GM21717 (cell line): ENCODE results near the gene LSM2.
"Not testable (repeated sequence)": the region's sequence is repeated elsewhere in the genome, so short reads cannot be mapped to it uniquely, and the experiment has no call there.

Experiments used
- ATAC-seq: cut with Tn5 transposase; IDR thresholded peaks from one replicate; pipeline ENCODE4 v1.9.1; 2021; ENCODE audit warnings: mild to moderate bottlenecking, moderate library complexity; ENCODE audit not compliant: unreplicated experiment

LSM2 gene

GRCh38 chr6:31827286-31828079 lies 20.7 kb upstream of the LSM2 start, which contains the start of gene HSPA1B:
Gene HSPA1B, plus strand, starts transcription at chr6:31827738. Its CDS starts 213 bp downstream, at chr6:31827951.
- peak; percentile 59 for ATAC-seq

GRCh38 chr6:31826793-31827285 lies 20.1 kb upstream of the LSM2 start:
- no peak for ATAC-seq

- no peak for ATAC-seq
Measured at GRCh38 chr6:31825553-31825952, 18.8 kb upstream of the LSM2 start.

GRCh38 chr6:31823592-31824196 lies 16.9 kb upstream of the LSM2 start:
- ATAC-seq: not testable (repeated sequence)

GRCh38 chr6:31822036-31822821 lies 15.5 kb upstream of the LSM2 start:
- ATAC-seq: no peak

- ATAC-seq: no peak
Measured at GRCh38 chr6:31821301-31822035, 14.7 kb upstream of the LSM2 start.

GRCh38 chr6:31820399-31820798 lies 13.6 kb upstream of the LSM2 start:
- ATAC-seq: not testable (repeated sequence)

- no peak for ATAC-seq
Measured at GRCh38 chr6:31819871-31820299, 13.1 kb upstream of the LSM2 start.

GRCh38 chr6:31817929-31818511 lies 11.3 kb upstream of the LSM2 start:
- ATAC-seq: not testable (repeated sequence)

GRCh38 chr6:31817133-31817928 lies 10.6 kb upstream of the LSM2 start:
- ATAC-seq: not testable (repeated sequence)

GRCh38 chr6:31815025-31815838 lies 8.5 kb upstream of the LSM2 start, which contains the start of the genes HSPA1A and HSPA1L:
Gene HSPA1A, plus strand, starts transcription at chr6:31815543. Its CDS starts 214 bp downstream, at chr6:31815757.
Gene HSPA1L, minus strand, starts transcription at chr6:31815283. Its CDS starts 3,311 bp downstream, at chr6:31811972.
- ATAC-seq: no peak

- no peak for ATAC-seq
Measured at GRCh38 chr6:31814677-31815024, 7.9 kb upstream of the LSM2 start.

- ATAC-seq: no peak
Measured at GRCh38 chr6:31813465-31813849, 6.7 kb upstream of the LSM2 start.

GRCh38 chr6:31811645-31812044 lies 4.9 kb upstream of the LSM2 start:
- no peak for ATAC-seq

- not testable (repeated sequence) for ATAC-seq
Measured at GRCh38 chr6:31808599-31808998, 1.8 kb upstream of the LSM2 start.

- ATAC-seq: peak; percentile 14
Measured at GRCh38 chr6:31805939-31806469, 762 bp downstream of the LSM2 start.

- not testable (repeated sequence) for ATAC-seq
Measured at GRCh38 chr6:31801031-31801927, 5.5 kb downstream of the LSM2 start.
